OCI-LY7 (cell line): Measurements from ENCODE around the gene HACD2.

Experiments used
- CTCF ChIP-seq: fragments of 200-600 bp; sonication (generic); conservative IDR thresholded peaks from 2 replicates; pipeline ENCODE4 v1.5.1; 2014; ENCODE audit warnings: mild to moderate bottlenecking, antibody characterized with exemption, low read length, moderate library complexity, mixed read lengths
- EZH2phosphoT487 ChIP-seq: fragments of 200-600 bp; sonication (generic); IDR thresholded peaks from 2 replicates; pipeline ENCODE4 v1.6.1; 2018; ENCODE audit warnings: low read depth, borderline replicate concordance, mild to moderate bottlenecking, mixed run types, antibody characterized with exemption, low read length, moderate library complexity, mixed read lengths

- TF ChIP-seq CTCF (no peak), EZH2phosphoT487 (no peak)
Observed at GRCh38 chr3:123481071-123481470, 103.8 kb downstream of the HACD2 start.
